ENCODE measurements around the gene REEP5.

DNA sequence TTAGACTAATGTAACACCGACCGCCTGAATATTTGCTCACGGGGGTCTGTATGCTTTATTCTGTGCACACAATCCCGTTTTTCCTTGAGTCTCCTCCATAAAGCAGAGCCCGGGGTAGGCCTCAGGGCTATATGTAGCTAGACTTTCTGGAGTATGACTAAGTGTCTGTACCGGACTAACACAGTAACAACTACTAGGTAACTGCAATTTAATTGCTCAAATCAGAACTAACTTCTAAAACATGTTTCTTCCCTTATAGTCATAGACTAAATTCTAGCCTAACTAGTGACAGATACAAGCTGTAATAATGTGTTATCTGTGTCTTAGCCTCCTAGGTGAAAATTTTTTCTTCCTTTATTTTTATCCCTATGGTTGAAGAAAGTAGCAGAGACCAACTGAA is 2.1 kb downstream of the REEP5 start:
- no peak for TF ChIP-seq POLR2A (IDR thresholded peaks at IDR 0.05)
- TF ChIP-seq, protein P1, sequence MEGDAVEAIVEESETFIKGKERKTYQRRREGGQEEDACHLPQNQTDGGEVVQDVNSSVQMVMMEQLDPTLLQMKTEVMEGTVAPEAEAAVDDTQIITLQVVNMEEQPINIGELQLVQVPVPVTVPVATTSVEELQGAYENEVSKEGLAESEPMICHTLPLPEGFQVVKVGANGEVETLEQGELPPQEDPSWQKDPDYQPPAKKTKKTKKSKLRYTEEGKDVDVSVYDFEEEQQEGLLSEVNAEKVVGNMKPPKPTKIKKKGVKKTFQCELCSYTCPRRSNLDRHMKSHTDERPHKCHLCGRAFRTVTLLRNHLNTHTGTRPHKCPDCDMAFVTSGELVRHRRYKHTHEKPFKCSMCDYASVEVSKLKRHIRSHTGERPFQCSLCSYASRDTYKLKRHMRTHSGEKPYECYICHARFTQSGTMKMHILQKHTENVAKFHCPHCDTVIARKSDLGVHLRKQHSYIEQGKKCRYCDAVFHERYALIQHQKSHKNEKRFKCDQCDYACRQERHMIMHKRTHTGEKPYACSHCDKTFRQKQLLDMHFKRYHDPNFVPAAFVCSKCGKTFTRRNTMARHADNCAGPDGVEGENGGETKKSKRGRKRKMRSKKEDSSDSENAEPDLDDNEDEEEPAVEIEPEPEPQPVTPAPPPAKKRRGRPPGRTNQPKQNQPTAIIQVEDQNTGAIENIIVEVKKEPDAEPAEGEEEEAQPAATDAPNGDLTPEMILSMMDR (IDR thresholded peaks at IDR 0.05): no peak

All from stomach (tissue), 4 donors.